Left hindlimb (tissue), 1 donor: Measurements from ENCODE around the gene APOL3.
A peak's percentile ranks its signal among the peaks of the same experiment; 100 is the strongest.
"Not testable (repeated sequence)": the region's sequence is repeated elsewhere in the genome, so short reads cannot be mapped to it uniquely, and the experiment has no call there.

ENCODE experiments used
- DNase-seq: peaks from one replicate; pipeline ENCODE4 v3.0.0-alpha.2; 2018

Gene APOL3

GRCh38 chr22:36192542-36192941, 32.0 kb upstream of the APOL3 start:
- no peak for DNase-seq

- peak; percentile 65 for DNase-seq
Measured at GRCh38 chr22:36191106-36191836, 30.7 kb upstream of the APOL3 start.

GRCh38 chr22:36187862-36188261, 27.3 kb upstream of the APOL3 start:
- not testable (repeated sequence) for DNase-seq

GRCh38 chr22:36185828-36186624, 25.5 kb upstream of the APOL3 start:
- DNase-seq, result no peak

- no peak for DNase-seq
Measured at GRCh38 chr22:36184433-36185025, 24.0 kb upstream of the APOL3 start.

- no peak for DNase-seq
Measured at GRCh38 chr22:36183446-36183845, 22.9 kb upstream of the APOL3 start.

GRCh38 chr22:36182857-36183256, 22.3 kb upstream of the APOL3 start:
- DNase-seq, result no peak

- no peak for DNase-seq
Measured at GRCh38 chr22:36182056-36182455, 21.5 kb upstream of the APOL3 start.

- DNase-seq, result no peak
Measured at GRCh38 chr22:36180928-36181327, 20.4 kb upstream of the APOL3 start.

GRCh38 chr22:36180038-36180880, 19.7 kb upstream of the APOL3 start:
- peak; percentile 53 for DNase-seq

- no peak for DNase-seq
Measured at GRCh38 chr22:36177160-36177559, 16.6 kb upstream of the APOL3 start.

GRCh38 chr22:36175892-36176291, 15.3 kb upstream of the APOL3 start:
- DNase-seq, result no peak

- no peak for DNase-seq
Measured at GRCh38 chr22:36171941-36172340, 11.4 kb upstream of the APOL3 start.

- no peak for DNase-seq
Measured at GRCh38 chr22:36166518-36167220, 6.1 kb upstream of the APOL3 start.

GRCh38 chr22:36166086-36166485, 5.5 kb upstream of the APOL3 start:
- DNase-seq, result no peak

- no peak for DNase-seq
Measured at GRCh38 chr22:36165141-36165540, 4.6 kb upstream of the APOL3 start.

- DNase-seq, result no peak
Measured at GRCh38 chr22:36164621-36165020, 4.1 kb upstream of the APOL3 start.

- no peak for DNase-seq
Measured at GRCh38 chr22:36163497-36163896, 2.9 kb upstream of the APOL3 start.

- DNase-seq, result no peak
Measured at GRCh38 chr22:36162127-36163034, 1.8 kb upstream of the APOL3 start.

GRCh38 chr22:36161793-36162126, 1.2 kb upstream of the APOL3 start:
- DNase-seq, result not testable (repeated sequence)
